DMS53 treated with DMSO at 0.1 percent for 48 hours (cell line): ENCODE results near the gene SLC23A3.
A peak's percentile ranks its signal among the peaks of the same experiment; 100 is the strongest.
"Not testable (repeated sequence)": the region's sequence is repeated elsewhere in the genome, so short reads cannot be mapped to it uniquely, and the experiment has no call there.

Source experiments
- DNase-seq: peaks from one replicate; lab custom pipeline; 2025; ENCODE audit not compliant: unreplicated experiment; lab: John Stamatoyannopoulos, UW

SLC23A3 gene

GRCh38 chr2:219205981-219206327, 36.1 kb upstream of the SLC23A3 start:
- no peak for DNase-seq

DNA sequence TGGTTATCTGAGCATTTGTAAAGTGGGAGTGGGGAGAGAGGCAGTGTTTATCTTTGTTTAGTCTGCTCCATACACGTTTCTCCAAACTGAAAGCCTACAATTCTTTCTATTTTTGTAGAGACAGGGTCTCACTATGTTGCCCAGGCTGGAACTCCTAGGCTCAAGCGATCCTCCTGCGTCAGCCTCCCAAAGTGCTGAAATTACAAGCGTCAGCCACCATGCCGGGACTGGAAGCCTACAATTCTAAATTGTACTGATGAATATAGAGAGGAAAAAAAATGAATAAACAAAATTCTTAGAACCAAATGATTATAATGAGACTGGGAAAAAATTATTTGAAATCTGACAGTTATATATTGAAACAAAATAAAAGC, 35.3 kb upstream of the SLC23A3 start:
- no peak for DNase-seq

DNA sequence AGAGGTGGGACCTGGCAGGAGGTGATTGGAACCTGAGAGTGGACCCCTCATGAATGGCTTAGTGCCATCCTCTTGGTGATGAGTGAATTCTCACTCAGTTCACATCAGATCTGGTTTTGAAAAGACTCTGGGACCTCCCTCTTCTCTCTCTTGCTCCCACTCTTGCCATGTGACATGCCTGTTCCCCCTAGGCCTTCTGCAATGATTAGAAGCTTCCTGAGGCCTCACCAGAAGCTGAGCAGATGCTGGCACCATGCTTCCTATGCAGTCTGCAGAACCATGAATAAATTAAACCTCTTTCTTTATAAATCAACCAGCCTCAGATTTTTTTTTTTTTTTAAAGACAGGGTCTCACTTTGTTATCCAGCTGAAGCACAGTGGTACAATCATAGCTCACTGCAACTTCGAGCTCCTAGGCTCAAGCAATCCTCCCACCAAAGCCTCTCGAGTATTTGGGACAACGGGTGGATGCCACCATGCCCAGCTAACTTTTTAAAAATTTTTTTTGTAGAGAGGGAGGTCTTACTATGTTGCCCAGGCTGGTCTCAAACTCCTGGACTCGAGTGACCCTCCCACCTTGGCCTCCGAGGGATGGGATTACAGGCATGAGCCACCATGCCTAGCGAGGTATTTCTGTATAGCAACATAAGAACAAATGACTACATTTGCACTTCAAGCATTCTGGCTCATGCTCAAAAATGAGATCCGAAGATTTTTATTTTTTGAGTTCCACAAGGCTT, 34.8 kb upstream of the SLC23A3 start:
- DNase-seq: no peak

GRCh38 chr2:219201331-219201730, 31.5 kb upstream of the SLC23A3 start:
- DNase-seq: not testable (repeated sequence)

- not testable (repeated sequence) for DNase-seq
These were observed 30.9 kb upstream of the SLC23A3 start for GRCh38 chr2:219200502-219201326.

DNA sequence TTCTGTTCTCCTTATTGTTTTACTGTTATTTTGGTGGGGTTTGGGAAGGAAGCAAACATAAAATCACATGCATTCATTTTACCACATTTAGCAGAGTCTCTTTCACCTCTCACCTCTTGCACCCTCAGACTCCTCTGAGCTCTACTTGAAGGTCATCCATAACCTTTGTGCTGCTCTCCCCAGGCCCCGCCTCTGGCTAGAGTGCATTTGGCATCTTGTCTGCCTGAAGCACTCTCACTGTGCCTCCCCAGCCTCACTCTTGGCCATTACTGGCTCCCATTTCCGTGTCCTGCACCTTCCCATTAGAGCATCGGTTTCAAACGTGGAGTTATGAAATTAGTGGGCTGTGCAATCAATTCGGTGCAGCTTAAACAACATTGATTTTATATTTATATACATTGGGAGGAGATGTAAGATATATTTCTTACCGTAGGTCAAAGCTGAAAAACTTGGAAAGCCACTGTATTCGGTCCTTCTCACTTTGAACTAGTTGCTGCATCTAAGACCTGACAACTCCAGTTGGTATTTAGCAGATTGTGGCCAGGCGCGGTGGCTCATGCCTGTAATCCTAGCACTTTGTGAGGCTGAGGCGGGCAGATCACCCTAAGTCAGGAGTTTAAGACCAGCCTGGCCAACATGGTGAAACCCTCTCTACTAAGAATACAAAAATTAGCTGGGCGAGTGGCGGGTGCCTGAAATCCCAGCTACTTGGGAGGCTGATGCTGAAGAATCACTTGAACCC, 29.8 kb upstream of the SLC23A3 start:
- no peak for DNase-seq

GRCh38 chr2:219198974-219199373, 29.1 kb upstream of the SLC23A3 start:
- DNase-seq: no peak

DNA sequence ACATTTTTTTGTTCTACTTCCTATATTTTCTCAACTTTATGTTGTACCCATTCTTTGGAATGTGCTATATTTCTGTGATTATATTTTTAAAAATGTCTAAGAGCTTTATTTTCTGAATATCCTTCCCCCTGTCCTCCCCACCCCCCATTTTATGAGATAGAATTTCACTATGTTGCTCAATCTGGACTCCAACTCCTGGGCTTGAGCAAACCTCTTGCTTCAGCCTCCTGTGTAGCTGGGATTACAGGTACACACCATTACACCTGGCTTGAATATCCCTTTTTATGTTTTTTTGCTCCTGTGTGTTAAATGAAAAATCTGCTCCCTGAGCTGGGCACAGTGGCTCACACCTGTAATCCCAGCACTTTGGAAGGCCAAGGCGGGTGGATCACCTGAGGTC, 27.6 kb upstream of the SLC23A3 start:
- DNase-seq: no peak

DNA sequence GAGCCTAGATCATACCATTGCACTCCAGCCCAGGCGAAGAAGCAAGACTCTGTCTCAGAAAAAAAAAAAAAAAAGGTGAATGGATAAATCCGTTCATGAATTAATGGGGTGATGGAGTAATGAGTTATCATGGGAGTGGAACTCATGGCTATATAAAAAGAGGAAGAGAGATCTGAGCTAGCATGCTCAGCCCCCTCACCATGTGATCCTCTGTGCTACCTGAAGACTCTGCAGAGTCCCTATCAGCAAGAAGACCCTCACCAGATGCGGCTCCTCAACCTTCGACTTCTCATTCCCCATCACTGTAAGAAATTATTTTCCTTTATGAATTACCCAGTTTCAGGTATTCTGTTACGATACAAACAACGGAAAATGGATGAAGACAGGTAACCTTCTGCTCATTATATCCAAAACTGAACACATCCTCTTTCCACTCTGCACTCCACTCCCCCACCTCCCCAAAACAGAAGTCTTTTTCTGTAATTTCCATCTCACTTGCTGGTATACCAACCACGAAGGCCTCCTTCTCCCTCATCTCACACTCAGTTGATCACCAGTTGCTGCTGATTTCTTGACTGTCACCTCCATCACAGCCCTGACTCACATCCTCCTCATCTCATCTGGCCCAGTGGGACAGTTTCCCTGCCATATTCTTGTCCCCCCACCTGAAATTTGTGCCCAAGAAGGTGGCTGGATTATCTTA, 17.1 kb upstream of the SLC23A3 start:
- DNase-seq: no peak

DNA sequence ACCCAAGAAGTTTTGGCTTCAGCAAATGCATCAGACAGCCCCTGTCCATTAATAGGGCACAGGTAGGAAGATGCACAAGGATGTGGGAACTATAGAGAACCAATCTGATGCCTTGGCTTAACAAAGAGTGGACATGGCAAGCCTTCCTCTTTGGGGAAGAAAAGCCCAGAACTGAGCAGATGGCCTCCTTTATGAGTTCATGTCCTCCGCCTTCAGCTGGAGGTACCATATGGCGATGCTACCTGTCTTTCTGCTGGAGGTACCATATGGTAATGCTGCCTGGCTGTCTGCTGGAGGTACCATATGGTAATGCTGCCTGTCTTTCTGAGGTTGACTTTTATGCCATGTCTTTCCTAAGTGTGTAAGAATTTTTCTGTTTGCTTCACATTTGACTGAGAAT, 14.3 kb upstream of the SLC23A3 start:
- no peak for DNase-seq

DNA sequence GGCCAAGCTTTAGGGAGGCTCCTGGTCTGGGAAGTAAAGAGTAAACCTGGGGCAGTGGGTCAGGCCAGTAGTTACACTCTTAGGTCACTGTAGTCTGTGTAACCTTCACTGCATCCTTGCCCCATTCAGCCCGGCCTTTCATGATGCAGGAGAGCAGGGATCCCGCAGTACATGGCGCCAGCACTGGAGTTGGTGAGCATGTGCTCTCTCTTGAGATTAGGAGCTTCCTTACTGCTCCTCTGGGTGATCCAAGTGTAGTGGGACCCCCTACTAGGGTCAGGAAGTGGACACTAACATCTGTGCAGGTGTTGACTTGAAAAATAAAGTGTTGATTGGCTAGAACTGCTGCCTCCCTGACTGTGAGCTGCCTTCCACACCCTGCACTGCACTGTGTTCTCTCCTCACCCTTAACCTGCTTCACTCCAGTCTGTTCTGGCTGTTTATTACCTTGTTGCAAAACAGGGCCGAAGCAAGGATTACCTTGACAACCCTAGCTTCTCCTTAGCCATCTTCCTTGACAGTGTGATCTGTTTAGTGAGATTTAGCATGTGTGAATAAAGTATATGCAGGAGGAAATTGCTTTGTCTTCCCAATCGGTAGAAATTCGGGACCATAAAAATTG, 13.4 kb upstream of the SLC23A3 start:
- no peak for DNase-seq

DNA sequence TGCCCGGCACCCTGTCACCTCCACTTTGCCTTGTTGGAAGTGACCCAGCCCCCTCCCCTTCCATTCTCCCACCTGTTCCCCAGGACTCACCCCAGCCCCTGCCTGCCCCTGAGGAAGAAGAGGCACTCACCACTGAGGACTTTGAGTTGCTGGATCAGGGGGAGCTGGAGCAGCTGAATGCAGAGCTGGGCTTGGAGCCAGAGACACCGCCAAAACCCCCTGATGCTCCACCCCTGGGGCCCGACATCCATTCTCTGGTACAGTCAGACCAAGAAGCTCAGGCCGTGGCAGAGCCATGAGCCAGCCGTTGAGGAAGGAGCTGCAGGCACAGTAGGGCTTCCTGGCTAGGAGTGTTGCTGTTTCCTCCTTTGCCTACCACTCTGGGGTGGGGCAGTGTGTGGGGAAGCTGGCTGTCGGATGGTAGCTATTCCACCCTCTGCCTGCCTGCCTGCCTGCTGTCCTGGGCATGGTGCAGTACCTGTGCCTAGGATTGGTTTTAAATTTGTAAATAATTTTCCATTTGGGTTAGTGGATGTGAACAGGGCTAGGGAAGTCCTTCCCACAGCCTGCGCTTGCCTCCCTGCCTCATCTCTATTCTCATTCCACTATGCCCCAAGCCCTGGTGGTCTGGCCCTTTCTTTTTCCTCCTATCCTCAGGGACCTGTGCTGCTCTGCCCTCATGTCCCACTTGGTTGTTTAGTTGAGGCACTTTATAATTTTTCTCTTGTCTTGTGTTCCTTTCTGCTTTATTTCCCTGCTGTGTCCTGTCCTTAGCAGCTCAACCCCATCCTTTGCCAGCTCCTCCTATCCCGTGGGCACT, 12.7 kb upstream of the SLC23A3 start:
- DNase-seq: no peak

GRCh38 chr2:219181531-219181930, 11.7 kb upstream of the SLC23A3 start:
- no peak for DNase-seq

GRCh38 chr2:219180961-219181360, 11.1 kb upstream of the SLC23A3 start:
- DNase-seq: no peak

- no peak for DNase-seq
These were observed 10.0 kb upstream of the SLC23A3 start for GRCh38 chr2:219179601-219180465.

- no peak for DNase-seq
These were observed 8.7 kb upstream of the SLC23A3 start for GRCh38 chr2:219178377-219179175.

DNA sequence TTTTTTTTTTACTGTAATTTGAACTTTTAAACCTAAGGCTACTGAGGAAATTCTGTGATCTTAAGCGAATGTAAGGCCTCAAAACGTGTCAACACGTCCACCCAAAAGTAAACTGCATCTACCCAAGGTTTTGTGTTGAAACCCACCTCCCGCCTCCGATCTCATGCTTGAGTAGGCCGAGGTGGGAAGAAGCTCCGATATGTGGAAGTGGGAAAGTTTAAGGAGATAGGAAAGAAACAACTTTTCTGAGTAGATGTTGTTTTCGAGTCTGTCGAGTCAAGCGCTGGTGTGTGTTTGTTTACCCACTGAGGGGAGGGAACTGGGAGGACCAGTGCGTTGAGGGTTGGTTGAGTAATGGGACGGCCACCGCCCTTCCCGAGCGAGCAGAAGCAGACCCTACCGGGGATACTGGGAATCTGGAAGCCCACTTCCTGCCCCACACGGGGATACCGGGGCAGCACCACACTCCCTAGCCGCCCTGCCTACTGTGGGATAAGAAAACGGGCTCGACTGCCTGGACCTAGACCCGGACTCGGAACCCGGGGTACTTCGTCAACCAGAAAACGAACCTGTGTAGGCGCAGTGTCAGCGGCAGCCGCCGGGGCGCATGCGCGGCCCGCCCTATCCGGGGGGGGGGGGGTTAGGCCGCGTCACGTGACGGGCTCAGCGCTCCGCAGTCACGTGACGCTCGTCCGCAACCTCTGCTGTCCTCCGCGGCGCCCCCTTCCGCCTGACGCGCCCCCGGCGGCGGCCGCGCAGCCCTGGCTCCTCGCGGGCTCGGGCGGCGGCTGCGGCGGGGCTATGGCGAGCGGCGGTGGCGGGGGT, 7.9 kb upstream of the SLC23A3 start, which contains the start of gene RETREG2:
TSS of gene RETREG2 (plus strand) at position 724 of the 825 bp plus-strand sequence. CDS start at position 802, 78 bp downstream.
- DNase-seq: peak; percentile 88
